Upper lobe of left lung (tissue), 4 donors: ENCODE results near the gene DHODH.

Experiments used
- POLR2AphosphoS5 ChIP-seq, 2 donors: sonication (generic); formaldehyde crosslinking; IDR thresholded peaks; one replicate each; pipeline ENCODE4 v1.5.1; 2017; ENCODE audit warnings: antibody characterized with exemption in 2 of 2
- TF ChIP-seq, protein P1 (sequence below), 6 experiments: fragments of 450-650 bp in 4 of 6; fragments of 200-600 bp in 2 of 6; sonication (generic) in 2 of 6; IDR thresholded peaks; one replicate each; pipeline ENCODE4 v1.5.1; 2016 to 2019; ENCODE audit warnings: antibody characterized with exemption in 6 of 6

DNA sequence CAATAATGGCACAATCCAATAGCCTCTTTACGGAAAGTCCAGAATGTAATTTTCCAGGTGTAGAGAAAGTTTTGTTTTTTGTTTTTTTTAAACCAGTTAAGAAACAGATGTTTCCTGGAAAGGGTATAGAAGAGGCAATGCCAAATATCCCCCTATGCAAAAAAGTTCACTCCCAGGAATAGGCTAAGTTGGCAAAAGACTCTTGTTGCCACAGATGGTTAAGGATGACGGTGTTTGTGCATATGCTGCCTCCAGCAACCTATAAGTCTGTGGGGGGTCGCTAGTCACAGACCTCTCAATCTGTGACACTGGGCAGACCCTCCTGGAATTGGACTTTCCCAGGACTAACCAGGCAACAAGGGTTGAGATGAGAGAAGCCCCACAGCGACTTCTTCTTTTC, 24.9 kb downstream of the DHODH start:
- TF ChIP-seq, protein P1, sequence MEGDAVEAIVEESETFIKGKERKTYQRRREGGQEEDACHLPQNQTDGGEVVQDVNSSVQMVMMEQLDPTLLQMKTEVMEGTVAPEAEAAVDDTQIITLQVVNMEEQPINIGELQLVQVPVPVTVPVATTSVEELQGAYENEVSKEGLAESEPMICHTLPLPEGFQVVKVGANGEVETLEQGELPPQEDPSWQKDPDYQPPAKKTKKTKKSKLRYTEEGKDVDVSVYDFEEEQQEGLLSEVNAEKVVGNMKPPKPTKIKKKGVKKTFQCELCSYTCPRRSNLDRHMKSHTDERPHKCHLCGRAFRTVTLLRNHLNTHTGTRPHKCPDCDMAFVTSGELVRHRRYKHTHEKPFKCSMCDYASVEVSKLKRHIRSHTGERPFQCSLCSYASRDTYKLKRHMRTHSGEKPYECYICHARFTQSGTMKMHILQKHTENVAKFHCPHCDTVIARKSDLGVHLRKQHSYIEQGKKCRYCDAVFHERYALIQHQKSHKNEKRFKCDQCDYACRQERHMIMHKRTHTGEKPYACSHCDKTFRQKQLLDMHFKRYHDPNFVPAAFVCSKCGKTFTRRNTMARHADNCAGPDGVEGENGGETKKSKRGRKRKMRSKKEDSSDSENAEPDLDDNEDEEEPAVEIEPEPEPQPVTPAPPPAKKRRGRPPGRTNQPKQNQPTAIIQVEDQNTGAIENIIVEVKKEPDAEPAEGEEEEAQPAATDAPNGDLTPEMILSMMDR (IDR thresholded peaks at IDR 0.05) = no peak
- TF ChIP-seq POLR2AphosphoS5 (IDR thresholded peaks at IDR 0.05) = no peak
